GM20000 (cell line): ENCODE results near the gene EXOC2.

Experiments
- DNase-seq: peaks from one replicate; pipeline ENCODE4 v3.0.0; 2012; ENCODE audit warnings: low spot score
- CTCF ChIP-seq: IDR thresholded peaks from 2 replicates; pipeline ENCODE4 v1.5.1; 2012; ENCODE audit warnings: mild to moderate bottlenecking, control low read depth; ENCODE audit errors: extremely low read depth, missing control alignments

EXOC2 gene

GRCh38 chr6:558089-558488 lies 134.8 kb downstream of the EXOC2 start:
- TF ChIP-seq CTCF = no peak
- peak; percentile 20 for DNase-seq

GRCh38 chr6:551829-552350 lies 141.0 kb downstream of the EXOC2 start:
- DNase-seq = no peak
- no peak for TF ChIP-seq CTCF

- DNase-seq = peak; percentile 34
- TF ChIP-seq CTCF = no peak
Observed at GRCh38 chr6:551405-551804, 141.5 kb downstream of the EXOC2 start.

- no peak for TF ChIP-seq CTCF
- DNase-seq = no peak
Observed at GRCh38 chr6:549906-550305, 143.0 kb downstream of the EXOC2 start.

- TF ChIP-seq CTCF = no peak
- DNase-seq = no peak
Observed at GRCh38 chr6:548517-548916, 144.4 kb downstream of the EXOC2 start.

- no peak for DNase-seq
- no peak for TF ChIP-seq CTCF
Observed at GRCh38 chr6:548091-548490, 144.8 kb downstream of the EXOC2 start.

- no peak for DNase-seq
Observed at GRCh38 chr6:540490-540889, 152.4 kb downstream of the EXOC2 start.

More at GRCh38 chr6:540490-540889, 152.4 kb downstream of the EXOC2 start:
- no peak for TF ChIP-seq CTCF
